Fibroblast of peridontal ligament (primary cell): ENCODE data around the gene TP53AIP1.

ENCODE experiments used
- DNase-seq: peaks from one replicate; pipeline ENCODE4 v3.0.0-alpha.2; 2010; ENCODE audit errors: extremely low read depth

TP53AIP1 gene

GRCh38 chr11:128943428-128943976 is 831 bp upstream of the TP53AIP1 start:
- no peak for DNase-seq

- no peak for DNase-seq
Measured at GRCh38 chr11:128942272-128942612, 429 bp downstream of the TP53AIP1 start.

GRCh38 chr11:128941573-128942271 is 949 bp downstream of the TP53AIP1 start:
- DNase-seq = no peak

GRCh38 chr11:128941110-128941509 is 1.6 kb downstream of the TP53AIP1 start:
- no peak for DNase-seq

GRCh38 chr11:128940603-128941002 is 2.1 kb downstream of the TP53AIP1 start:
- no peak for DNase-seq

- DNase-seq = no peak
Measured at GRCh38 chr11:128940156-128940555, 2.5 kb downstream of the TP53AIP1 start.

- DNase-seq = no peak
Measured at GRCh38 chr11:128939591-128939990, 3.1 kb downstream of the TP53AIP1 start.

- DNase-seq = no peak
Measured at GRCh38 chr11:128938156-128938885, 4.3 kb downstream of the TP53AIP1 start.

GRCh38 chr11:128937480-128937879 is 5.2 kb downstream of the TP53AIP1 start:
- DNase-seq = no peak

- no peak for DNase-seq
Measured at GRCh38 chr11:128936606-128937251, 5.9 kb downstream of the TP53AIP1 start.

- DNase-seq = no peak
Measured at GRCh38 chr11:128934926-128935325, 7.7 kb downstream of the TP53AIP1 start.

GRCh38 chr11:128934351-128934750 is 8.3 kb downstream of the TP53AIP1 start:
- no peak for DNase-seq

- DNase-seq = no peak
Measured at GRCh38 chr11:128933481-128934178, 9.0 kb downstream of the TP53AIP1 start.

- DNase-seq = no peak
Measured at GRCh38 chr11:128931668-128932067, 11.0 kb downstream of the TP53AIP1 start.

- no peak for DNase-seq
Measured at GRCh38 chr11:128931066-128931465, 11.6 kb downstream of the TP53AIP1 start.

- DNase-seq = no peak
Measured at GRCh38 chr11:128929991-128930390, 12.7 kb downstream of the TP53AIP1 start.

- no peak for DNase-seq
Measured at GRCh38 chr11:128929468-128929867, 13.2 kb downstream of the TP53AIP1 start.

GRCh38 chr11:128928400-128928799 is 14.3 kb downstream of the TP53AIP1 start:
- DNase-seq = no peak

- no peak for DNase-seq
Measured at GRCh38 chr11:128927683-128928336, 14.9 kb downstream of the TP53AIP1 start.

- DNase-seq = no peak
Measured at GRCh38 chr11:128927108-128927461, 15.6 kb downstream of the TP53AIP1 start.

GRCh38 chr11:128926437-128927107 is 16.1 kb downstream of the TP53AIP1 start:
- no peak for DNase-seq
